Hepatocyte (in vitro differentiated cells): ENCODE data around the gene PRTG. TPM values are rescaled to one million over a fixed set of nuclear protein-coding genes. Genes with fewer than 3 reads are reported as not detected.
"Not testable (repeated sequence)": the region's sequence is repeated elsewhere in the genome, so short reads cannot be mapped to it uniquely, and the experiment has no call there.

Experiments used
- DNase-seq: peaks from one replicate; pipeline ENCODE4 v3.0.0-alpha.2; 2016; ENCODE audit warnings: low spot score
- H2AFZ ChIP-seq: fragments of 200-600 bp; sonication (generic); 2 replicates; pipeline ENCODE4 v1.6.0; 2016; ENCODE audit warnings: antibody characterized with exemption, mild to moderate bottlenecking
- H3K27ac ChIP-seq: fragments of 200-600 bp; sonication (generic); 2 replicates; pipeline ENCODE4 v1.5.1; 2016; ENCODE audit warnings: mild to moderate bottlenecking
- H3K27me3 ChIP-seq: fragments of 200-600 bp; sonication (generic); 2 replicates; pipeline ENCODE4 v1.6.1; 2016
- H3K36me3 ChIP-seq: fragments of 200-600 bp; sonication (generic); replicated peaks from 2 replicates; pipeline ENCODE4 v1.5.1; 2016; ENCODE audit warnings: low read depth; ENCODE audit not compliant: insufficient read depth
- H3K4me1 ChIP-seq: fragments of 200-600 bp; sonication (generic); 2 replicates; pipeline ENCODE4 v1.5.1; 2016; ENCODE audit warnings: mild to moderate bottlenecking, moderate library complexity; ENCODE audit not compliant: insufficient read depth
- H3K4me2 ChIP-seq: fragments of 200-600 bp; sonication (generic); 2 replicates; pipeline ENCODE4 v1.6.0; 2016
- H3K4me3 ChIP-seq: fragments of 200-600 bp; sonication (generic); 2 replicates; pipeline ENCODE4 v1.5.1; 2016; ENCODE audit warnings: mild to moderate bottlenecking
- H3K79me2 ChIP-seq: fragments of 200-600 bp; sonication (generic); 2 replicates; pipeline ENCODE4 v1.6.0; 2017; ENCODE audit warnings: mild to moderate bottlenecking
- H3K9me2 ChIP-seq: fragments of 200-600 bp; sonication (generic); replicated peaks from 2 replicates; pipeline ENCODE4 v1.6.0; 2017; ENCODE audit warnings: mild to moderate bottlenecking; ENCODE audit not compliant: insufficient read depth
- H3K9me3 ChIP-seq: fragments of 200-600 bp; sonication (generic); 2 replicates; pipeline ENCODE4 v1.5.1; 2016; ENCODE audit warnings: low read depth, mild to moderate bottlenecking
- H4K20me1 ChIP-seq: fragments of 200-600 bp; sonication (generic); 2 replicates; pipeline ENCODE4 v1.6.0; 2016; ENCODE audit warnings: mild to moderate bottlenecking; ENCODE audit not compliant: insufficient read depth, poor library complexity, severe bottlenecking
- CTCF ChIP-seq: fragments of 200-600 bp; sonication (generic); IDR thresholded peaks from 2 replicates; pipeline ENCODE4 v1.5.1; 2016; ENCODE audit warnings: antibody characterized with exemption, mild to moderate bottlenecking; ENCODE audit not compliant: poor library complexity
- EZH2 ChIP-seq: fragments of 200-600 bp; sonication (generic); IDR thresholded peaks from 2 replicates; pipeline ENCODE4 v1.6.1; 2016; ENCODE audit warnings: antibody characterized with exemption, mild to moderate bottlenecking, borderline replicate concordance
- EZH2phosphoT487 ChIP-seq: fragments of 200-600 bp; sonication (generic); IDR thresholded peaks from one replicate; pipeline ENCODE4 v1.6.1; 2018; ENCODE audit warnings: antibody characterized with exemption, mild to moderate bottlenecking, low read depth, moderate library complexity; ENCODE audit not compliant: unreplicated experiment, severe bottlenecking
- WGBS: methylation state at CpG from one replicate; pipeline ENCODE4 v1.1.6; 2016; ENCODE audit warnings: low lambda C conversion rate; ENCODE audit errors: missing lambda C conversion rate; 5-methylcytosine and 5-hydroxymethylcytosine counted together
- polyA plus RNA-seq: library from polyadenylated mRNA; unstranded; fragments of >200 nt; fragmentation: Nextera tagmentation; extraction: Ambion mirVana; gene quantifications from 2 replicates; pipeline ENCODE4 v1.2.1, GENCODE V29; 2016
- total RNA-seq: library from RNA; depleted of rRNA; stranded (reverse); fragments of >200 nt; gene quantifications from 2 replicates; pipeline ENCODE4 v1.2.3, GENCODE V29; 2014

Gene PRTG
- total and polyA plus RNA-seq, 2 experiments from 2014 or later: 6.6 to 19.0 TPM

GRCh38 chr15:55734641-55735040, 8.3 kb downstream of the PRTG start:
- DNase-seq: no peak
- no peak overlapping the region for H2AFZ ChIP-seq
- peak overlapping the region; percentile 2 for H3K4me2 ChIP-seq
- H3K4me1 ChIP-seq: peaks cover 17% of the 10 kb centered on the region
- no peaks in the 10 kb centered on the region for H3K36me3 ChIP-seq
- no peaks in the 10 kb centered on the region for H3K9me3 ChIP-seq
- H3K4me3 ChIP-seq: no peak overlapping the region
- H3K27ac ChIP-seq: no peak overlapping the region
- WGBS: 42% methylated on average over 2 of the region's 2 CpGs
- no peaks in the 10 kb centered on the region for H3K27me3 ChIP-seq
- H3K79me2 ChIP-seq: peaks cover 30% of the 10 kb centered on the region
- H3K9me2 ChIP-seq: no peaks in the 10 kb centered on the region
- H4K20me1 ChIP-seq: no peaks in the 10 kb centered on the region
- TF ChIP-seq EZH2phosphoT487 (no peak), CTCF (no peak), EZH2 (no peak)

GRCh38 chr15:55733461-55733860, 9.5 kb downstream of the PRTG start:
- not testable (repeated sequence) for DNase-seq

GRCh38 chr15:55721554-55722185, 21.3 kb downstream of the PRTG start:
- DNase-seq: no peak
- peaks cover 56% of the 10 kb centered on the region for H3K79me2 ChIP-seq
- H3K4me2 ChIP-seq: no peak overlapping the region
- H3K9me3 ChIP-seq: no peaks in the 10 kb centered on the region
- H3K9me2 ChIP-seq: no peaks in the 10 kb centered on the region
- no peak overlapping the region for H3K4me3 ChIP-seq
- H3K36me3 ChIP-seq: no peaks in the 10 kb centered on the region
- TF ChIP-seq EZH2: no peak
- no peak for TF ChIP-seq CTCF
- TF ChIP-seq EZH2phosphoT487: no peak
- no peaks in the 10 kb centered on the region for H4K20me1 ChIP-seq
- WGBS: 65% methylated on average over 3 of the region's 3 CpGs
- H3K27ac ChIP-seq: no peak overlapping the region
- no peaks in the 10 kb centered on the region for H3K4me1 ChIP-seq
- no peak overlapping the region for H2AFZ ChIP-seq
- no peaks in the 10 kb centered on the region for H3K27me3 ChIP-seq

More at GRCh38 chr15:55733461-55733860, 9.5 kb downstream of the PRTG start:
- not testable (repeated sequence) for H3K27ac ChIP-seq, H3K9me2 ChIP-seq, H3K9me3 ChIP-seq, H4K20me1 ChIP-seq, H3K27me3 ChIP-seq, H3K4me2 ChIP-seq, H3K4me3 ChIP-seq, H2AFZ ChIP-seq, H3K36me3 ChIP-seq
- WGBS: over 99% methylated on average over 7 of the region's 7 CpGs
- peaks cover 24% of the 10 kb centered on the region for H3K79me2 ChIP-seq
- peaks cover 17% of the 10 kb centered on the region for H3K4me1 ChIP-seq

- no peak overlapping the region for H3K27ac ChIP-seq
- no peaks in the 10 kb centered on the region for H3K9me2 ChIP-seq
- peaks cover 8% of the 10 kb centered on the region for H3K4me1 ChIP-seq
- 27% methylated on average over 6 of the region's 6 CpGs for WGBS
- peak overlapping the region; percentile 55 for H3K4me2 ChIP-seq
- no peak for DNase-seq
- H4K20me1 ChIP-seq: no peaks in the 10 kb centered on the region
- no peaks in the 10 kb centered on the region for H3K9me3 ChIP-seq
- H3K36me3 ChIP-seq: no peaks in the 10 kb centered on the region
- H3K4me3 ChIP-seq: no peak overlapping the region
- peaks cover 27% of the 10 kb centered on the region for H3K79me2 ChIP-seq
- no peaks in the 10 kb centered on the region for H3K27me3 ChIP-seq
- no peak for TF ChIP-seq CTCF
- no peak overlapping the region for H2AFZ ChIP-seq
These were observed 27.4 kb downstream of the PRTG start for GRCh38 chr15:55715355-55716076.
